IMR-90 (cell line): ENCODE data around the gene CES4A. TPM values are rescaled to one million over a fixed set of nuclear protein-coding genes. Genes with fewer than 3 reads are reported as not detected.

Experiments used
- ATAC-seq: fragments of 200-7000 bp; cut with Tn5 transposase; 2 replicates; pipeline ENCODE4 v1.9.1; 2020; ENCODE audit warnings: low read depth, mild to moderate bottlenecking, moderate library complexity
- BruUV-seq: library from RNA; stranded (reverse); fragments of 400-500 nt; replicated peaks from 2 replicates; lab custom pipeline; 2021; lab: Mats Ljungman, UMichigan
- CTCF ChIA-PET: fragments of 300-600 bp; formaldehyde crosslinking; extraction: SDS; loops from one replicate; lab custom pipeline; 2021; ENCODE audit warnings: antibody characterized with exemption; lab: Yijun Ruan, JAX
- POLR2A ChIA-PET: fragments of 300-600 bp; sonication (Branson Sonifier 250); formaldehyde crosslinking; loops from one replicate; lab custom pipeline; 2022; ENCODE audit warnings: antibody characterized with exemption; ENCODE audit not compliant: unreplicated experiment; lab: Charles Lee
- DNase-seq: peaks from one replicate; pipeline ENCODE4 v3.0.0; 2013
- H2AFZ ChIP-seq: replicated peaks from 2 replicates; pipeline ENCODE3; 2013; ENCODE audit warnings: low read length, mild to moderate bottlenecking; ENCODE audit not compliant: poor library complexity
- H2AK5ac ChIP-seq: 2 replicates; pipeline ENCODE4 v1.6.1; 2013; ENCODE audit warnings: low read depth, low read length, inconsistent platforms
- H2AK9ac ChIP-seq: replicated peaks from 2 replicates; pipeline ENCODE3; 2013; ENCODE audit warnings: mild to moderate bottlenecking, low read depth, low read length, moderate library complexity; ENCODE audit not compliant: poor library complexity
- H2BK120ac ChIP-seq: 2 replicates; pipeline ENCODE4 v1.6.1; 2013; ENCODE audit warnings: low read depth, low read length, inconsistent platforms
- H2BK15ac ChIP-seq: 3 replicates; pipeline ENCODE4 v1.6.1; 2013; ENCODE audit warnings: low read depth, low read length, inconsistent platforms
- H2BK20ac ChIP-seq: 2 replicates; pipeline ENCODE4 v1.6.1; 2013; ENCODE audit warnings: low read depth, mild to moderate bottlenecking, inconsistent platforms, low read length, moderate library complexity
- H2BK5ac ChIP-seq: 2 replicates; pipeline ENCODE4 v1.6.1; 2013; ENCODE audit warnings: mild to moderate bottlenecking, low read depth, low read length, inconsistent platforms; ENCODE audit not compliant: poor library complexity, severe bottlenecking
- H3K14ac ChIP-seq: replicated peaks from 2 replicates; pipeline ENCODE4 v1.6.1; 2013; ENCODE audit warnings: low read depth, low read length, inconsistent platforms
- H3K18ac ChIP-seq: 2 replicates; pipeline ENCODE4 v1.6.1; 2013; ENCODE audit warnings: low read depth, low read length, control low read depth
- H3K23ac ChIP-seq: 2 replicates; pipeline ENCODE4 v1.6.1; 2013; ENCODE audit warnings: low read depth, low read length, inconsistent platforms
- H3K27ac ChIP-seq: 2 replicates; pipeline ENCODE4 v1.5.1; 2013; ENCODE audit warnings: mild to moderate bottlenecking, control low read depth, low read length; ENCODE audit not compliant: insufficient read depth
- H3K27me3 ChIP-seq: 2 replicates; pipeline ENCODE4 v1.6.1; 2013; ENCODE audit warnings: low read length; ENCODE audit not compliant: control insufficient read depth, insufficient read depth
- H3K36me3 ChIP-seq: 2 replicates; pipeline ENCODE4 v1.6.1; 2013; ENCODE audit warnings: low read length, mixed read lengths; ENCODE audit not compliant: control insufficient read depth, insufficient read depth
- H3K4ac ChIP-seq: 2 replicates; pipeline ENCODE4 v1.6.1; 2013; ENCODE audit warnings: low read depth, low read length, inconsistent platforms
- H3K4me1 ChIP-seq: 2 replicates; pipeline ENCODE4 v1.6.1; 2013; ENCODE audit warnings: low read length, mixed read lengths; ENCODE audit not compliant: control insufficient read depth, insufficient read depth
- H3K4me2 ChIP-seq: 2 replicates; pipeline ENCODE4 v1.6.1; 2013; ENCODE audit warnings: low read depth, mild to moderate bottlenecking, control low read depth, low read length, moderate library complexity
- H3K4me3 ChIP-seq: 2 replicates; pipeline ENCODE4 v1.5.1; 2013; ENCODE audit warnings: low read depth, mild to moderate bottlenecking, control low read depth, low read length, moderate library complexity; ENCODE audit not compliant: insufficient read depth
- H3K56ac ChIP-seq: 2 replicates; pipeline ENCODE4 v1.6.1; 2013; ENCODE audit warnings: low read length, inconsistent platforms; ENCODE audit not compliant: insufficient read depth; ENCODE audit errors: extremely low read depth
- H3K79me1 ChIP-seq, 2 experiments: 2 replicates each; pipeline ENCODE4 v1.6.1; 2013; ENCODE audit warnings: low read length in 2 of 2, inconsistent platforms in 1 of 2, low read depth in 1 of 2
- H3K9ac ChIP-seq: 2 replicates; pipeline ENCODE4 v1.6.1; 2013; ENCODE audit warnings: low read depth, low read length, control low read depth
- H3K9me1 ChIP-seq: 2 replicates; pipeline ENCODE4 v1.6.1; 2013; ENCODE audit warnings: low read length, inconsistent platforms; ENCODE audit not compliant: insufficient read depth
- H3K9me3 ChIP-seq: 2 replicates; pipeline ENCODE4 v1.6.1; 2013; ENCODE audit warnings: low read length; ENCODE audit not compliant: control insufficient read depth, insufficient read depth
- H4K20me1 ChIP-seq: 2 replicates; pipeline ENCODE4 v1.6.1; 2013; ENCODE audit warnings: low read length, inconsistent platforms; ENCODE audit not compliant: insufficient read depth
- H4K5ac ChIP-seq: 2 replicates; pipeline ENCODE4 v1.6.1; 2013; ENCODE audit warnings: mild to moderate bottlenecking, low read depth, low read length, control low read depth
- H4K8ac ChIP-seq, 2 experiments: 2 replicates each; pipeline ENCODE4 v1.6.1; 2013; ENCODE audit warnings: low read depth in 2 of 2, low read length in 2 of 2, control low read depth in 1 of 2, inconsistent platforms in 1 of 2
- H4K91ac ChIP-seq: 2 replicates; pipeline ENCODE4 v1.6.1; 2013; ENCODE audit warnings: low read depth, low read length, inconsistent platforms; ENCODE audit not compliant: insufficient read depth
- BHLHE40 ChIP-seq: fragments of 150-350 bp; IDR thresholded peaks from 2 replicates; pipeline ENCODE4 v1.6.1; 2016; ENCODE audit warnings: mild to moderate bottlenecking, low read depth, low read length
- MAFK ChIP-seq: IDR thresholded peaks from 2 replicates; pipeline ENCODE4 v1.6.1; 2012; ENCODE audit warnings: low read depth, low read length, improper control_type of control experiment
- WGBS, 2 experiments: methylation state at CpG; one replicate each; pipeline versions ENCODE4 v1.1.5 to v1.1.7; 2013; ENCODE audit warnings: missing lambda C conversion rate in 2 of 2; ENCODE audit not compliant: insufficient read length in 1 of 2; ENCODE audit errors: extremely low coverage in 2 of 2; 5-methylcytosine and 5-hydroxymethylcytosine counted together
- dilution Hi-C: fragments of 300-500 bp; cut with HindIII; formaldehyde crosslinking; loops from one replicate; pipeline ENCODE4 v1.14.3; 2018; ENCODE audit warnings: low sequenced_read_pairs; ENCODE audit not compliant: unreplicated experiment
- in situ Hi-C: fragments of 300-500 bp; cut with MboI; formaldehyde crosslinking; loops from 3 replicates; pipeline ENCODE4 v1.14.3; 2019; ENCODE audit warnings: low sequenced_read_pairs, inconsistent platforms, mixed read lengths
- intact Hi-C: fragments of 100-400 bp; cut with micrococcal nuclease; formaldehyde crosslinking; loops from 2 replicates; pipeline ENCODE4 v1.10.0; 2022
- polyA plus RNA-seq, 3 experiments: library from polyadenylated mRNA; depleted of rRNA; stranded (reverse); fragments of >200 nt; gene quantifications; 2 replicates each; pipeline ENCODE4 v1.2.3, GENCODE V29; 2012; ENCODE audit warnings: low replicate concordance in 1 of 3
- total RNA-seq: library from RNA; depleted of rRNA; stranded (reverse); fragments of >200 nt; gene quantifications from 2 replicates; pipeline ENCODE4 v1.2.3, GENCODE V29; 2012

Gene CES4A
- total and polyA plus RNA-seq, 2 of the 4 experiments (the other 2 are of a cell fraction) = 0.72 to 4.7 TPM

GRCh38 chr16:67052399-67052798, 64.0 kb downstream of the CES4A start:
- H2BK15ac ChIP-seq = no peak overlapping the region
- no peaks in the 10 kb centered on the region for H3K9me3 ChIP-seq
- no peak overlapping the region for H2BK20ac ChIP-seq
- no peak for TF ChIP-seq BHLHE40
- peak; percentile 26; the same call in 1 of the 2 replicates for TF ChIP-seq MAFK
- H2BK120ac ChIP-seq = no peak overlapping the region
- no peak overlapping the region for H4K91ac ChIP-seq
- no peak overlapping the region for H3K23ac ChIP-seq
- WGBS, 2 experiments = no CpG with 5 or more reads among the region's 1 CpG
- peaks cover 30% of the 10 kb centered on the region for H4K20me1 ChIP-seq
- H3K14ac ChIP-seq = no peak overlapping the region
- H3K56ac ChIP-seq = no peak overlapping the region
- CTCF ChIA-PET = interaction anchor here (0.6 kb wide), 1 partner anchor 261 kb away, joined by 6 read pairs; no protein-coding TSS in a partner anchor
- peaks cover 8% of the 10 kb centered on the region for H3K9me1 ChIP-seq
- no peaks in the 10 kb centered on the region for H3K27me3 ChIP-seq
- in situ Hi-C loops = no loop called here
- H3K18ac ChIP-seq = no peak overlapping the region
- no peak overlapping the region for H3K4me3 ChIP-seq
- H3K27ac ChIP-seq = no peak overlapping the region
- no peak overlapping the region for H3K4ac ChIP-seq
- H2AK9ac ChIP-seq = no peak overlapping the region
- peaks cover 2% of the 10 kb centered on the region; the same call in 1 of the 2 replicates for H3K4me1 ChIP-seq
- BruUV-seq = no TSS peak
- POLR2A ChIA-PET = no interaction called here
- no peak overlapping the region for H3K4me2 ChIP-seq
- H3K79me1 ChIP-seq = peaks cover 14 to 61% of the 10 kb centered on the region in 2 experiments
- H4K8ac ChIP-seq = no peak overlapping the region
- H3K36me3 ChIP-seq = peaks cover 8% of the 10 kb centered on the region
- no peak overlapping the region for H2AK5ac ChIP-seq
- H2AFZ ChIP-seq = no peak overlapping the region
- ATAC-seq = no peak
- dilution Hi-C loops = no loop called here
- H2BK5ac ChIP-seq = no peak overlapping the region
- intact Hi-C loops = no loop called here
- no peak for DNase-seq
- no peak overlapping the region for H4K5ac ChIP-seq
- no peak overlapping the region for H3K9ac ChIP-seq
